GM19025 (cell line): Measurements from ENCODE around the gene GOLGB1.

Experiments
- ATAC-seq: cut with Tn5 transposase; IDR thresholded peaks from one replicate; pipeline ENCODE4 v1.9.1; 2021; ENCODE audit warnings: mild to moderate bottlenecking, low read depth, moderate library complexity; ENCODE audit not compliant: unreplicated experiment

Gene GOLGB1

DNA sequence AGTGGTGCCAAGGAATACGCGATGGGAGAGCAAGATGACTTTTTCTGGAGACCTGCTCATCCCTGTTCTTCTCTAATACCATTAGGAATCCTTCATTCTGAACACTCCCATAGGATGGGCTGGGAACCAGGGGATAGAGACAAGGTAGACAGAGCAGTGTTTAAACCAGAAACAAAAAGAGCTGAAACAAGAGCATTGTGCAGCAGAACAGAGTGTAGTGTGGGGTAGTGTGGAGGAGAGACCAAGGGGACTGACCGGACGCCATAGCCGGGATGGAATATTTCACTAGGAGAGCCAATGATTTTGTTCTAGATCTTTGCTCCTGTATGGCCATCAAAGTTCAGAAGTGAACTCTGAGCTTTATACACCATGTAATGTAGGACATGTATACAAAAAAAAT is 104.5 kb downstream of the GOLGB1 start:
- no peak for ATAC-seq

GRCh38 chr3:121642601-121643314 is 106.8 kb downstream of the GOLGB1 start:
- no peak for ATAC-seq

GRCh38 chr3:121641127-121641526 is 108.4 kb downstream of the GOLGB1 start:
- no peak for ATAC-seq

DNA sequence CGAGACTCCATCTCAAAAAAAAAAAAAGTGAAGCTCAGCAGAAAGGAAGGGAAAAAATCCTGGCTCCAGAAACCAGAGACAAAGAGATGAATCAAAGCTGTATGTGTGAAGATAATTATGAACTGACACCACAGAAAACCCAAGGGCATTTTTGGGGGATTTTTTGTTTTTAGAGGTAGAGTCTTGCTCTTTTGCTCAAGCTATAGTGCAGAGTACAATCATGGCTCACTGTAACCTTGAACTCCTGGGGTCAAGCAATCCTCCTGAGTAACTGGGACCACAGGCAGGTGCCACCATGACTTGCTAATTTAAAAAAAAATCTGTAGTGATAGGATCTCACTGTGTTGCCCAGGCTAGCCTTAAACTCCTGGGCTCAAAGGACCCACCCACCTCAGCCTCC is 111.6 kb downstream of the GOLGB1 start:
- ATAC-seq: no peak

- ATAC-seq: no peak
Measured at GRCh38 chr3:121630355-121630754, 119.2 kb downstream of the GOLGB1 start.

GRCh38 chr3:121629601-121630000 is 119.9 kb downstream of the GOLGB1 start:
- no peak for ATAC-seq

DNA sequence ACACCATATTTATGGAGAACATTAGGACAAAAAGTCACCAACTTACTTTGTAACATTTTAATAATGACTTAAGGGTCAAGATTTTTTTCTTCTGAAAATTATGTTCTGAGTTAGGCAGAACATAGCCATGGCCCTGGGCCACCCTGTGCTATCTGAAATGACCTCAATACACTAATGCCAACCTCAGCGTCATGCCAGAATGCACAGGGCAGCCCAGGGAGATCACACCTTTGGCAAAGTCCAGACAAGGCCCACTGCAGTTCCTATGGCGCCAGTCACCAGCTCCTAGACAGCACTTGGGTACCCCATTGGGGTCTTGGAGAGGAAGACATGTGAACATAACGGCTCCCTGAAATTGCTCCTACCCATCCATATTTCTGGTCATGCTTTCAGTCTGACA is 121.9 kb downstream of the GOLGB1 start:
- ATAC-seq: no peak

- no peak for ATAC-seq
Measured at GRCh38 chr3:121627211-121627610, 122.3 kb downstream of the GOLGB1 start.

- no peak for ATAC-seq
Measured at GRCh38 chr3:121626495-121626894, 123.0 kb downstream of the GOLGB1 start.

- ATAC-seq: no peak
Measured at GRCh38 chr3:121624147-121624899, 125.2 kb downstream of the GOLGB1 start.

- ATAC-seq: no peak
Measured at GRCh38 chr3:121621491-121621890, 128.1 kb downstream of the GOLGB1 start.

DNA sequence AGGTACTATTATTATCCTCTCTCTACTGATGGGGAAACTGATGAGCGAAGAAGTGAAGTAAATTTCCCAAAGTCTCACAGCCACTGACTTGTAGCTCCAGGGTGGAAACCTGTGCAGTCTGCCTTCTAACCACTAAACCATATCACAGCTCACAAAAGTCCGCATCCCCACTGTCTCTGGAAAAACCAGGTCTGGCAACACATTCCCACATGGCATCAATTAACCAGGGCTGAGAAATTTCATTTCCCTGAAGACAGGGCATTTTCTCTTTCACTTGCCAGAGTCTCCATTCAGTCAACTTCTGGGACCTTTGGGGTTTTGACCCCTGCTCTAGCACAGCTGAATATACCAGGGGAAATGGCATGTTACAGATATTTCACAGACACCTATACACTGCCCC is 129.8 kb downstream of the GOLGB1 start:
- no peak for ATAC-seq
